H9 (cell line): Measurements from ENCODE around the gene SPATA19. TPM values are rescaled to one million over a fixed set of nuclear protein-coding genes. Genes with fewer than 3 reads are reported as not detected.

Experiments
- DNase-seq: peaks from one replicate; pipeline ENCODE4 v3.0.0-alpha.2; 2017
- H2AFZ ChIP-seq: one replicate; pipeline ENCODE4 v1.6.1; 2013; ENCODE audit warnings: mild to moderate bottlenecking, low read length, control low read depth, moderate library complexity
- H2AK5ac ChIP-seq: 2 replicates; pipeline ENCODE4 v1.6.1; 2013; ENCODE audit warnings: low read length, control low read depth, mixed read lengths; ENCODE audit not compliant: insufficient read length
- H2BK120ac ChIP-seq: one replicate; pipeline ENCODE4 v1.6.1; 2013; ENCODE audit warnings: low read depth, mild to moderate bottlenecking, low read length, control low read depth, inconsistent platforms; ENCODE audit not compliant: poor library complexity, severe bottlenecking
- H2BK12ac ChIP-seq: 2 replicates; pipeline ENCODE4 v1.6.1; 2013; ENCODE audit warnings: low read length, control low read depth, mixed read lengths, low read depth; ENCODE audit not compliant: insufficient read length
- H2BK15ac ChIP-seq: 2 replicates; pipeline ENCODE4 v1.6.1; 2013; ENCODE audit warnings: low read depth, low read length, control low read depth
- H2BK20ac ChIP-seq: one replicate; pipeline ENCODE4 v1.6.1; 2013; ENCODE audit warnings: low read depth, mild to moderate bottlenecking, low read length, control low read depth, inconsistent platforms; ENCODE audit not compliant: poor library complexity, severe bottlenecking
- H2BK5ac ChIP-seq: 2 replicates; pipeline ENCODE4 v1.6.1; 2013; ENCODE audit warnings: low read length, control low read depth, mixed read lengths; ENCODE audit not compliant: insufficient read length
- H3K14ac ChIP-seq: 2 replicates; pipeline ENCODE4 v1.6.1; 2013; ENCODE audit warnings: low read length, control low read depth; ENCODE audit not compliant: insufficient read depth
- H3K18ac ChIP-seq: 2 replicates; pipeline ENCODE4 v1.6.1; 2013; ENCODE audit warnings: low read depth, mild to moderate bottlenecking, mixed read lengths, low read length, control low read depth; ENCODE audit not compliant: insufficient read length
- H3K23ac ChIP-seq: 2 replicates; pipeline ENCODE4 v1.6.1; 2013; ENCODE audit warnings: low read length, control low read depth, mixed read lengths, low read depth; ENCODE audit not compliant: insufficient read length
- H3K23me2 ChIP-seq: 2 replicates; pipeline ENCODE4 v1.6.1; 2013; ENCODE audit warnings: low read depth, mild to moderate bottlenecking, mixed read lengths, low read length, control low read depth; ENCODE audit not compliant: insufficient read length, poor library complexity, severe bottlenecking
- H3K27ac ChIP-seq: 2 replicates; pipeline ENCODE4 v1.5.1; 2013; ENCODE audit warnings: low read length, control low read depth, mixed read lengths, low read depth; ENCODE audit not compliant: insufficient read length
- H3K27me3 ChIP-seq: 2 replicates; pipeline ENCODE4 v1.6.1; 2013; ENCODE audit warnings: low read length, control low read depth, inconsistent platforms; ENCODE audit not compliant: insufficient read depth
- H3K4ac ChIP-seq: 2 replicates; pipeline ENCODE4 v1.6.1; 2013; ENCODE audit warnings: low read depth, mild to moderate bottlenecking, control low read depth, inconsistent platforms, low read length, moderate library complexity
- H3K4me1 ChIP-seq: 2 replicates; pipeline ENCODE4 v1.6.1; 2013; ENCODE audit warnings: low read length, control low read depth, inconsistent platforms; ENCODE audit not compliant: insufficient read depth
- H3K4me2 ChIP-seq: 2 replicates; pipeline ENCODE4 v1.6.1; 2013; ENCODE audit warnings: low read length, control low read depth, mixed read lengths; ENCODE audit not compliant: insufficient read length, insufficient read depth
- H3K56ac ChIP-seq: 2 replicates; pipeline ENCODE4 v1.6.1; 2013; ENCODE audit warnings: low read depth, mild to moderate bottlenecking, mixed read lengths, low read length, control low read depth; ENCODE audit not compliant: insufficient read length
- H3K79me1 ChIP-seq: 2 replicates; pipeline ENCODE4 v1.6.1; 2013; ENCODE audit warnings: low read depth, mild to moderate bottlenecking, moderate library complexity, low read length, control low read depth, inconsistent platforms; ENCODE audit not compliant: insufficient read depth, poor library complexity, severe bottlenecking
- H3K79me2 ChIP-seq: 2 replicates; pipeline ENCODE4 v1.6.1; 2013; ENCODE audit warnings: low read length, control low read depth, inconsistent platforms; ENCODE audit not compliant: insufficient read depth
- H3K9ac ChIP-seq: 2 replicates; pipeline ENCODE4 v1.6.1; 2013; ENCODE audit warnings: low read length, control low read depth, mixed read lengths; ENCODE audit not compliant: insufficient read length; ENCODE audit errors: extremely low read depth
- H3K9me3 ChIP-seq: one replicate; pipeline ENCODE4 v1.6.1; 2013; ENCODE audit warnings: low read depth, low read length, inconsistent platforms; ENCODE audit not compliant: control insufficient read depth
- H3T11ph ChIP-seq: one replicate; pipeline ENCODE4 v1.6.1; 2013; ENCODE audit warnings: mild to moderate bottlenecking, low read length, control low read depth, inconsistent platforms
- H4K20me1 ChIP-seq: one replicate; pipeline ENCODE4 v1.6.1; 2013; ENCODE audit not compliant: control insufficient read depth, insufficient read length, insufficient read depth
- H4K5ac ChIP-seq: 2 replicates; pipeline ENCODE4 v1.6.1; 2013; ENCODE audit warnings: low read depth, mild to moderate bottlenecking, mixed read lengths, low read length, control low read depth; ENCODE audit not compliant: insufficient read length
- H4K8ac ChIP-seq: replicated peaks from 2 replicates; pipeline ENCODE4 v1.6.1; 2013; ENCODE audit warnings: low read length, control low read depth, mixed read lengths, low read depth; ENCODE audit not compliant: insufficient read length
- H4K91ac ChIP-seq: 2 replicates; pipeline ENCODE4 v1.6.1; 2013; ENCODE audit warnings: low read depth, mild to moderate bottlenecking, moderate library complexity, mixed read lengths, low read length, control low read depth; ENCODE audit not compliant: insufficient read length
- H3K27ac Mint-ChIP-seq, 3 experiments: 2 replicates in 2 of 3; 3 replicates in 1 of 3; pipeline ENCODE4 v1.8.0; 2020 to 2021; ENCODE audit warnings: mixed read lengths in 3 of 3, mild to moderate bottlenecking in 1 of 3, moderate library complexity in 1 of 3
- H3K27me3 Mint-ChIP-seq: 2 replicates; pipeline ENCODE4 v1.8.0; 2021; ENCODE audit warnings: low read depth, mild to moderate bottlenecking, moderate library complexity, mixed read lengths
- H3K36me3 Mint-ChIP-seq, 3 experiments: 2 replicates in 2 of 3; 3 replicates in 1 of 3; pipeline ENCODE4 v1.8.0; 2020 to 2021; ENCODE audit warnings: low read depth in 3 of 3, mixed read lengths in 3 of 3; ENCODE audit not compliant: insufficient read depth in 1 of 3
- H3K4me1 Mint-ChIP-seq, 2 experiments: 2 replicates each; pipeline ENCODE4 v1.8.0; 2020; ENCODE audit warnings: mixed read lengths in 2 of 2
- H3K4me3 Mint-ChIP-seq, 2 experiments: 2 replicates in 1 of 2; 3 replicates in 1 of 2; pipeline ENCODE4 v1.8.0; 2020 to 2021; ENCODE audit warnings: mild to moderate bottlenecking in 2 of 2, mixed read lengths in 2 of 2, moderate library complexity in 1 of 2
- H3K9me3 Mint-ChIP-seq, 2 experiments: 2 replicates in 1 of 2; 3 replicates in 1 of 2; pipeline ENCODE4 v1.8.0; 2020; ENCODE audit warnings: mild to moderate bottlenecking in 2 of 2, mixed read lengths in 2 of 2, moderate library complexity in 1 of 2
- WGBS: extraction: QIAGEN DNeasy Blood & Tissue Kit; methylation state at CpG from one replicate; pipeline ENCODE4 v1.1.7; 2013; ENCODE audit warnings: missing lambda C conversion rate, low lambda C conversion rate, mixed read lengths; ENCODE audit not compliant: insufficient read length; ENCODE audit errors: extremely low coverage; 5-methylcytosine and 5-hydroxymethylcytosine counted together
- total RNA-seq: library from RNA; stranded (reverse); gene quantifications from 2 replicates; pipeline ENCODE4 v1.2.1, GENCODE V29; 2021
- TF ChIP-seq, protein P1 (sequence below): fragments of 200-600 bp; sonication (generic); conservative IDR thresholded peaks from 3 replicates; pipeline ENCODE4 v1.8.0; 2021; ENCODE audit warnings: antibody characterized with exemption, mild to moderate bottlenecking

Gene SPATA19
- total RNA-seq, 1 experiment from 2014 or later = not detected

DNA sequence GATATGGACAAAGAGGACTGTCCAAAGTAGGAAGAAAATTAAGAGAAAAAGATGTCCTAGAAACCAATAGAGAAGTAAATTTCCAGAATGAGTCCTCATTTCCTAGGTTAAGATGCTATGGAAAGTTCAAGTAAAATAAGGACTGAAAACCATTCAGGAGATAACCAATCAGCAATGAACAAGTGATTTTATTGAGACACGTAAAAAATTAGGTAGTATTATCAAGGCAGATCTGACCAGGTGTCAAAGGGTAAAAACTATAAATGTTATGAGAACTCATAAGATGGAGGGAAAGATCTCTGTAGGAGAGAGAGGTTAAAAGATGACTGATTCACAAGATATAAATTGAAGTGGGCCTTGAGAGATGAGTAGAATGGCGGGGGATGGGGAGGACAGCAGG is 50.2 kb downstream of the SPATA19 start:
- Histone ChIP-seq H4K5ac (no peak overlapping the region), H2BK5ac (no peak overlapping the region), H3K79me2 (no peaks in the 10 kb centered on the region), H4K20me1 (no peaks in the 10 kb centered on the region), H3K27me3 (no peaks in the 10 kb centered on the region), H3T11ph (no peak overlapping the region), H3K56ac (no peak overlapping the region), H2BK15ac (no peak overlapping the region), H2BK120ac (no peak overlapping the region), H3K4me1 (no peaks in the 10 kb centered on the region), H2BK12ac (no peak overlapping the region), H3K4me2 (no peak overlapping the region), H3K14ac (no peak overlapping the region), H2AFZ (no peak overlapping the region), H3K23me2 (no peaks in the 10 kb centered on the region), H3K27ac (no peak overlapping the region), H3K79me1 (no peaks in the 10 kb centered on the region), H3K18ac (no peak overlapping the region), H2AK5ac (no peak overlapping the region), H3K9ac (no peak overlapping the region), H4K8ac (no peak overlapping the region), H2BK20ac (no peak overlapping the region), H3K4ac (no peak overlapping the region), H3K9me3 (peaks cover 9% of the 10 kb centered on the region), H4K91ac (no peak overlapping the region), H3K23ac (no peak overlapping the region)
- WGBS = no CpG with 5 or more reads among the region's 2 CpGs
- H3K27ac Mint-ChIP-seq = no peak overlapping the region
- no peak overlapping the region for H3K4me3 Mint-ChIP-seq
- TF ChIP-seq, protein P1, sequence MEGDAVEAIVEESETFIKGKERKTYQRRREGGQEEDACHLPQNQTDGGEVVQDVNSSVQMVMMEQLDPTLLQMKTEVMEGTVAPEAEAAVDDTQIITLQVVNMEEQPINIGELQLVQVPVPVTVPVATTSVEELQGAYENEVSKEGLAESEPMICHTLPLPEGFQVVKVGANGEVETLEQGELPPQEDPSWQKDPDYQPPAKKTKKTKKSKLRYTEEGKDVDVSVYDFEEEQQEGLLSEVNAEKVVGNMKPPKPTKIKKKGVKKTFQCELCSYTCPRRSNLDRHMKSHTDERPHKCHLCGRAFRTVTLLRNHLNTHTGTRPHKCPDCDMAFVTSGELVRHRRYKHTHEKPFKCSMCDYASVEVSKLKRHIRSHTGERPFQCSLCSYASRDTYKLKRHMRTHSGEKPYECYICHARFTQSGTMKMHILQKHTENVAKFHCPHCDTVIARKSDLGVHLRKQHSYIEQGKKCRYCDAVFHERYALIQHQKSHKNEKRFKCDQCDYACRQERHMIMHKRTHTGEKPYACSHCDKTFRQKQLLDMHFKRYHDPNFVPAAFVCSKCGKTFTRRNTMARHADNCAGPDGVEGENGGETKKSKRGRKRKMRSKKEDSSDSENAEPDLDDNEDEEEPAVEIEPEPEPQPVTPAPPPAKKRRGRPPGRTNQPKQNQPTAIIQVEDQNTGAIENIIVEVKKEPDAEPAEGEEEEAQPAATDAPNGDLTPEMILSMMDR = no peak
- peaks cover 6 to 19% of the 10 kb centered on the region in 2 experiments; a peak in 4 of 5 replicates for H3K9me3 Mint-ChIP-seq
- no peak for DNase-seq
- H3K36me3 Mint-ChIP-seq = peaks cover 3 to 9% (median 6%) of the 10 kb centered on the region in 3 experiments; a peak in 5 of 7 replicates
- peaks cover 8% of the 10 kb centered on the region for H3K27me3 Mint-ChIP-seq
- H3K4me1 Mint-ChIP-seq = peaks cover 0 to 2% of the 10 kb centered on the region in 2 experiments; a peak in 1 of 4 replicates
